Measurements from ENCODE around the gene ZSCAN20.

The ZSCAN20 gene

GRCh38 chr1:33464552-33464951 is 7.9 kb upstream of the ZSCAN20 start:
- ATAC-seq, result no peak
- TF ChIP-seq RARB (CRISPR knock-in tag; IDR thresholded peaks at IDR 0.05) (no peak), TSHZ2 (CRISPR knock-in tag; IDR thresholded peaks at IDR 0.05) (no peak), ZNF8 (CRISPR knock-in tag; IDR thresholded peaks at IDR 0.05) (no peak), TCF4 (CRISPR knock-in tag; IDR thresholded peaks at IDR 0.05; ENCODE audit: borderline replicate concordance) (no peak)

- TF ChIP-seq GLIS3 (CRISPR knock-in tag; IDR thresholded peaks at IDR 0.05), result no peak
- no peak for TF ChIP-seq OSR1 (CRISPR knock-in tag; IDR thresholded peaks at IDR 0.05)
- TF ChIP-seq TSHZ2 (CRISPR knock-in tag; IDR thresholded peaks at IDR 0.05), result no peak
- no peak for TF ChIP-seq BACH2 (CRISPR knock-in tag; IDR thresholded peaks at IDR 0.05; ENCODE audit: borderline replicate concordance)
- no peak for TF ChIP-seq ISL1 (CRISPR knock-in tag; IDR thresholded peaks at IDR 0.05)
- no peak for TF ChIP-seq ZNF565 (CRISPR knock-in tag; conservative IDR thresholded peaks at IDR 0.05; ENCODE audit: low read depth)
- no peak for TF ChIP-seq ZFP30 (CRISPR knock-in tag; IDR thresholded peaks at IDR 0.05)
- no peak for ATAC-seq
Observed at GRCh38 chr1:33465316-33465715, 7.1 kb upstream of the ZSCAN20 start.

GRCh38 chr1:33466159-33466558 is 6.3 kb upstream of the ZSCAN20 start:
- ATAC-seq, result no peak
- no peak for TF ChIP-seq ZFP3 (CRISPR knock-in tag; IDR thresholded peaks at IDR 0.05)
- TF ChIP-seq POU6F1 (CRISPR knock-in tag; IDR thresholded peaks at IDR 0.05; ENCODE audit: borderline replicate concordance, low read depth), result no peak
- no peak for TF ChIP-seq OSR1 (CRISPR knock-in tag; IDR thresholded peaks at IDR 0.05)
- no peak for TF ChIP-seq CSDC2 (CRISPR knock-in tag; IDR thresholded peaks at IDR 0.05)
- TF ChIP-seq ZFP30 (CRISPR knock-in tag; IDR thresholded peaks at IDR 0.05), result no peak
- no peak for TF ChIP-seq TSHZ2 (CRISPR knock-in tag; IDR thresholded peaks at IDR 0.05)

GRCh38 chr1:33468011-33468410 is 4.4 kb upstream of the ZSCAN20 start:
- no peak for TF ChIP-seq TOX (CRISPR knock-in tag; IDR thresholded peaks at IDR 0.05; ENCODE audit: borderline replicate concordance)
- TF ChIP-seq OSR1 (CRISPR knock-in tag; IDR thresholded peaks at IDR 0.05), result no peak
- TF ChIP-seq BACH2 (CRISPR knock-in tag; IDR thresholded peaks at IDR 0.05; ENCODE audit: borderline replicate concordance), result no peak
- no peak for TF ChIP-seq ARNTL (CRISPR knock-in tag; IDR thresholded peaks at IDR 0.05; ENCODE audit: borderline replicate concordance, low read depth)
- TF ChIP-seq PATZ1 (CRISPR knock-in tag; IDR thresholded peaks at IDR 0.05; ENCODE audit: borderline replicate concordance), result no peak
- no peak for TF ChIP-seq ZNF70 (CRISPR knock-in tag; IDR thresholded peaks at IDR 0.05)
- no peak for TF ChIP-seq ISL1 (CRISPR knock-in tag; IDR thresholded peaks at IDR 0.05)
- TF ChIP-seq CSDC2 (CRISPR knock-in tag; IDR thresholded peaks at IDR 0.05), result no peak
- TF ChIP-seq RARB (CRISPR knock-in tag; IDR thresholded peaks at IDR 0.05), result no peak
- TF ChIP-seq SNAI2 (CRISPR knock-in tag; IDR thresholded peaks at IDR 0.05), result no peak
- no peak for TF ChIP-seq CSRNP3 (CRISPR knock-in tag; IDR thresholded peaks at IDR 0.05)
- TF ChIP-seq TCF4 (CRISPR knock-in tag; IDR thresholded peaks at IDR 0.05; ENCODE audit: borderline replicate concordance), result no peak
- no peak for TF ChIP-seq ZFP3 (CRISPR knock-in tag; IDR thresholded peaks at IDR 0.05)
- ATAC-seq, result no peak

Measured in SK-N-SH treated with all-trans-retinoic acid at 6 μM for 48 hours (cell line).